ENCODE measurements around the gene EMILIN3. TPM values are rescaled to one million over a fixed set of nuclear protein-coding genes. Genes with fewer than 3 reads are reported as not detected.

The EMILIN3 gene
- total RNA-seq, 1 experiment from 2014 or later = 5.9 TPM

DNA sequence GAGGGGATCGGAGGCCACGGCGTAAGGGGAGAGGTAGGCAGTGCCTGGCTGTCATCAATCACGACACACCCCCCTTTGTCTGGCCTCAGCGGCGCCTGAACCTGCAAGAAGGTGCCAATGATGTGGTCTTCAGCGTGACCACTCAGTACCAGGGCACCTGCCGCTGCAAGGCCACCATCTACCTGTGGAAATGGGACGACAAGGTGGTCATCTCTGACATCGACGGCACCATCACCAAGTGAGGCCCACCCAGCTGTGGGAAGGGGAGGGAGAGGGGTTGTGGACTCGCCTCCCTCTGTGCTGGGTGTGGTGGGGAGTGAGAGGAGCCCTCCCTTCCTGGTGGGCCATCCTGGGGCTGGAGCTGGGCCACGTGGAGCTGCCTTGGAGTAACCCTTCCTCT is 9.7 kb downstream of the EMILIN3 start:
- TF ChIP-seq, protein P1, sequence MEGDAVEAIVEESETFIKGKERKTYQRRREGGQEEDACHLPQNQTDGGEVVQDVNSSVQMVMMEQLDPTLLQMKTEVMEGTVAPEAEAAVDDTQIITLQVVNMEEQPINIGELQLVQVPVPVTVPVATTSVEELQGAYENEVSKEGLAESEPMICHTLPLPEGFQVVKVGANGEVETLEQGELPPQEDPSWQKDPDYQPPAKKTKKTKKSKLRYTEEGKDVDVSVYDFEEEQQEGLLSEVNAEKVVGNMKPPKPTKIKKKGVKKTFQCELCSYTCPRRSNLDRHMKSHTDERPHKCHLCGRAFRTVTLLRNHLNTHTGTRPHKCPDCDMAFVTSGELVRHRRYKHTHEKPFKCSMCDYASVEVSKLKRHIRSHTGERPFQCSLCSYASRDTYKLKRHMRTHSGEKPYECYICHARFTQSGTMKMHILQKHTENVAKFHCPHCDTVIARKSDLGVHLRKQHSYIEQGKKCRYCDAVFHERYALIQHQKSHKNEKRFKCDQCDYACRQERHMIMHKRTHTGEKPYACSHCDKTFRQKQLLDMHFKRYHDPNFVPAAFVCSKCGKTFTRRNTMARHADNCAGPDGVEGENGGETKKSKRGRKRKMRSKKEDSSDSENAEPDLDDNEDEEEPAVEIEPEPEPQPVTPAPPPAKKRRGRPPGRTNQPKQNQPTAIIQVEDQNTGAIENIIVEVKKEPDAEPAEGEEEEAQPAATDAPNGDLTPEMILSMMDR (conservative IDR thresholded peaks at IDR 0.05) = no peak
- no peak overlapping the region for H3K9ac ChIP-seq (ENCODE audit: extremely low read depth, insufficient read length, low read length)
- H2AK5ac ChIP-seq (ENCODE audit: insufficient read length, low read length) = no peak overlapping the region
- no peak overlapping the region for H4K91ac ChIP-seq (ENCODE audit: insufficient read length, low read depth, low read length)
- H2BK5ac ChIP-seq (ENCODE audit: insufficient read length, low read length) = no peak overlapping the region
- H4K20me1 ChIP-seq (ENCODE audit: control insufficient read depth, insufficient read depth, insufficient read length) = no peaks in the 10 kb centered on the region
- no peak overlapping the region for H3T11ph ChIP-seq (ENCODE audit: low read length)
- no peaks in the 10 kb centered on the region for H3K4me1 ChIP-seq (ENCODE audit: insufficient read depth, low read length)
- H3K36me3 Mint-ChIP-seq (ENCODE audit: insufficient read depth in 1 of 3, low read depth in 3 of 3) = peaks cover 0 to 4% (median 3%) of the 10 kb centered on the region in 3 experiments; a peak in 3 of 7 replicates
- no peak overlapping the region for H2BK12ac ChIP-seq (ENCODE audit: insufficient read length, low read depth, low read length)
- H3K27me3 ChIP-seq (ENCODE audit: insufficient read depth, low read length) = no peaks in the 10 kb centered on the region
- H3K56ac ChIP-seq (ENCODE audit: insufficient read length, low read depth, low read length) = no peak overlapping the region
- no peak overlapping the region for H4K8ac ChIP-seq (replicated peaks; ENCODE audit: insufficient read length, low read depth, low read length)
- no peaks in the 10 kb centered on the region; a peak in 1 of 5 replicates for H3K9me3 Mint-ChIP-seq
- no peak overlapping the region for H4K5ac ChIP-seq (ENCODE audit: insufficient read length, low read depth, low read length)
- H3K9me3 ChIP-seq (ENCODE audit: control insufficient read depth, low read depth, low read length) = no peaks in the 10 kb centered on the region
- H3K18ac ChIP-seq (ENCODE audit: insufficient read length, low read depth, low read length) = no peak overlapping the region
- no peak overlapping the region for H2BK120ac ChIP-seq (ENCODE audit: low read depth, low read length, poor library complexity, severe bottlenecking)
- H2AFZ ChIP-seq (ENCODE audit: low read length) = no peak overlapping the region
- H3K79me2 ChIP-seq (ENCODE audit: insufficient read depth, low read length) = no peaks in the 10 kb centered on the region
- no peak overlapping the region for H3K27ac Mint-ChIP-seq
- H3K4me2 ChIP-seq (ENCODE audit: insufficient read depth, insufficient read length, low read length) = no peak overlapping the region
- no peak overlapping the region for H3K4ac ChIP-seq (ENCODE audit: low read depth, low read length)
- H2BK15ac ChIP-seq (ENCODE audit: low read depth, low read length) = no peak overlapping the region
- no peaks in the 10 kb centered on the region for H3K79me1 ChIP-seq (ENCODE audit: insufficient read depth, low read depth, low read length, poor library complexity, severe bottlenecking)
- H3K27me3 Mint-ChIP-seq (ENCODE audit: low read depth) = no peaks in the 10 kb centered on the region
- WGBS (ENCODE audit: extremely low coverage, insufficient read length, low lambda C conversion rate) = no CpG with 5 or more reads among the region's 13 CpGs
- H3K27ac ChIP-seq (ENCODE audit: insufficient read length, low read depth, low read length) = no peak overlapping the region
- no peak overlapping the region for H2BK20ac ChIP-seq (ENCODE audit: low read depth, low read length, poor library complexity, severe bottlenecking)
- H3K14ac ChIP-seq (ENCODE audit: insufficient read depth, low read length) = no peak overlapping the region; the same call in 1 of the 2 replicates
- no peak for DNase-seq
- no peaks in the 10 kb centered on the region for H3K23me2 ChIP-seq (ENCODE audit: insufficient read length, low read depth, low read length, poor library complexity, severe bottlenecking)
- H3K23ac ChIP-seq (ENCODE audit: insufficient read length, low read depth, low read length) = no peak overlapping the region
- H3K4me1 Mint-ChIP-seq = 0 out of 4 replicates have a peak, but pooled peaks cover 0 to 3% of the 10 kb centered on the region in 2 experiments
- no peak overlapping the region for H3K4me3 Mint-ChIP-seq
